Astrocyte (in vitro differentiated cells and primary cell): Measurements from ENCODE around the gene RCOR1. TPM values are rescaled to one million over a fixed set of nuclear protein-coding genes. Genes with fewer than 3 reads are reported as not detected.

Source experiments
- DNase-seq: peaks from one replicate; pipeline ENCODE4 v3.0.0-alpha.2; 2010; ENCODE audit warnings: low read depth
- FAIRE-seq: peaks from 2 replicates; lab custom pipeline; 2011; peaks lifted over from hg19 to GRCh38; lab: Jason Lieb, UNC
- H2AFZ ChIP-seq: 2 replicates; pipeline ENCODE4 v1.6.0; 2012; ENCODE audit warnings: low read depth, low read length, inconsistent platforms
- H3K27ac ChIP-seq: 2 replicates; pipeline ENCODE4 v1.5.1; 2011; ENCODE audit warnings: low read depth, low read length, inconsistent platforms
- H3K27me3 ChIP-seq: 2 replicates; pipeline ENCODE4 v1.6.0; 2011; ENCODE audit warnings: low read length, inconsistent platforms; ENCODE audit not compliant: insufficient read depth
- H3K36me3 ChIP-seq: 2 replicates; pipeline ENCODE4 v1.5.1; 2011; ENCODE audit warnings: low read length, inconsistent platforms; ENCODE audit not compliant: insufficient read depth
- H3K4me1 ChIP-seq: 2 replicates; pipeline ENCODE4 v1.5.1; 2011; ENCODE audit warnings: low read length, inconsistent platforms; ENCODE audit not compliant: insufficient read depth
- H3K4me2 ChIP-seq: 2 replicates; pipeline ENCODE4 v1.6.0; 2012; ENCODE audit warnings: low read length, inconsistent platforms
- H3K4me3 ChIP-seq: 2 replicates; pipeline ENCODE4 v1.5.1; 2011; ENCODE audit warnings: low read depth, mild to moderate bottlenecking, low read length, inconsistent platforms; ENCODE audit not compliant: insufficient read depth
- H3K79me2 ChIP-seq: 2 replicates; pipeline ENCODE4 v1.6.0; 2012; ENCODE audit warnings: mild to moderate bottlenecking, low read length, inconsistent platforms; ENCODE audit not compliant: insufficient read depth
- H3K9ac ChIP-seq: 2 replicates; pipeline ENCODE4 v1.6.0; 2012; ENCODE audit warnings: mild to moderate bottlenecking, low read length, inconsistent platforms
- H3K9me3 ChIP-seq: 2 replicates; pipeline ENCODE4 v1.5.1; 2012; ENCODE audit warnings: low read depth, mild to moderate bottlenecking, low read length, inconsistent platforms; ENCODE audit not compliant: insufficient read depth
- H4K20me1 ChIP-seq: 2 replicates; pipeline ENCODE4 v1.6.0; 2012; ENCODE audit warnings: low read length, inconsistent platforms; ENCODE audit not compliant: insufficient read depth
- H3K27ac Mint-ChIP-seq: one replicate; pipeline ENCODE4 v1.8.0; 2021; ENCODE audit warnings: mild to moderate bottlenecking, mixed read lengths; ENCODE audit not compliant: unreplicated experiment
- H3K27me3 Mint-ChIP-seq: one replicate; pipeline ENCODE4 v1.8.0; 2021; ENCODE audit warnings: low read depth, mixed read lengths; ENCODE audit not compliant: unreplicated experiment
- H3K36me3 Mint-ChIP-seq: one replicate; pipeline ENCODE4 v1.8.0; 2021; ENCODE audit warnings: low read depth, mixed read lengths; ENCODE audit not compliant: unreplicated experiment
- H3K4me1 Mint-ChIP-seq: one replicate; pipeline ENCODE4 v1.8.0; 2021; ENCODE audit warnings: low read depth, mixed read lengths; ENCODE audit not compliant: unreplicated experiment
- H3K4me3 Mint-ChIP-seq: one replicate; pipeline ENCODE4 v1.8.0; 2021; ENCODE audit warnings: mild to moderate bottlenecking, moderate library complexity, mixed read lengths; ENCODE audit not compliant: unreplicated experiment
- H3K9me3 Mint-ChIP-seq: one replicate; pipeline ENCODE4 v1.8.0; 2021; ENCODE audit warnings: mild to moderate bottlenecking, mixed read lengths; ENCODE audit not compliant: unreplicated experiment
- EZH2 ChIP-seq: IDR thresholded peaks from 2 replicates; pipeline ENCODE4 v1.6.1; 2012; ENCODE audit warnings: mild to moderate bottlenecking, low read length, inconsistent platforms; ENCODE audit not compliant: insufficient read depth
- total RNA-seq: library from RNA; stranded (reverse); gene quantifications from 2 replicates; pipeline ENCODE4 v1.2.1, GENCODE V29; 2021
- TF ChIP-seq, protein P1 (sequence below): IDR thresholded peaks from 2 replicates; pipeline ENCODE4 v1.5.1; 2011; ENCODE audit warnings: low read depth, mild to moderate bottlenecking, inconsistent platforms, low read length, moderate library complexity; ENCODE audit not compliant: insufficient read depth

RCOR1 gene
- total RNA-seq, 1 donor from 2014 or later = 31.0 TPM

GRCh38 chr14:102779574-102780315 is 187.3 kb downstream of the RCOR1 start:
- peaks cover 66% of the 10 kb centered on the region for H3K79me2 ChIP-seq
- peak overlapping the region; percentile 54 for H3K4me3 Mint-ChIP-seq
- peaks cover 63% of the 10 kb centered on the region for H4K20me1 ChIP-seq
- no peaks in the 10 kb centered on the region for H3K36me3 ChIP-seq
- no peaks in the 10 kb centered on the region for H3K9me3 ChIP-seq
- no peak for DNase-seq
- H3K9me3 Mint-ChIP-seq = no peaks in the 10 kb centered on the region
- peak overlapping the region; percentile 48 for H3K27ac Mint-ChIP-seq
- H3K4me1 Mint-ChIP-seq = peaks cover 19% of the 10 kb centered on the region
- no peak overlapping the region for H3K4me3 ChIP-seq
- no peak overlapping the region for H3K27ac ChIP-seq
- no peak for TF ChIP-seq EZH2
- TF ChIP-seq, protein P1, sequence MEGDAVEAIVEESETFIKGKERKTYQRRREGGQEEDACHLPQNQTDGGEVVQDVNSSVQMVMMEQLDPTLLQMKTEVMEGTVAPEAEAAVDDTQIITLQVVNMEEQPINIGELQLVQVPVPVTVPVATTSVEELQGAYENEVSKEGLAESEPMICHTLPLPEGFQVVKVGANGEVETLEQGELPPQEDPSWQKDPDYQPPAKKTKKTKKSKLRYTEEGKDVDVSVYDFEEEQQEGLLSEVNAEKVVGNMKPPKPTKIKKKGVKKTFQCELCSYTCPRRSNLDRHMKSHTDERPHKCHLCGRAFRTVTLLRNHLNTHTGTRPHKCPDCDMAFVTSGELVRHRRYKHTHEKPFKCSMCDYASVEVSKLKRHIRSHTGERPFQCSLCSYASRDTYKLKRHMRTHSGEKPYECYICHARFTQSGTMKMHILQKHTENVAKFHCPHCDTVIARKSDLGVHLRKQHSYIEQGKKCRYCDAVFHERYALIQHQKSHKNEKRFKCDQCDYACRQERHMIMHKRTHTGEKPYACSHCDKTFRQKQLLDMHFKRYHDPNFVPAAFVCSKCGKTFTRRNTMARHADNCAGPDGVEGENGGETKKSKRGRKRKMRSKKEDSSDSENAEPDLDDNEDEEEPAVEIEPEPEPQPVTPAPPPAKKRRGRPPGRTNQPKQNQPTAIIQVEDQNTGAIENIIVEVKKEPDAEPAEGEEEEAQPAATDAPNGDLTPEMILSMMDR = no peak
- no peaks in the 10 kb centered on the region for H3K27me3 ChIP-seq
- H3K36me3 Mint-ChIP-seq = no peaks in the 10 kb centered on the region
- H3K4me1 ChIP-seq = peaks cover 27% of the 10 kb centered on the region
- no peak overlapping the region for H2AFZ ChIP-seq
- FAIRE-seq = no peak
- H3K4me2 ChIP-seq = peak overlapping the region; percentile 94
- H3K27me3 Mint-ChIP-seq = no peaks in the 10 kb centered on the region
- H3K9ac ChIP-seq = no peak overlapping the region

Other genes with a start within 250 kb of the RCOR1 start
- gene CINP, start 229.8 kb upstream of the RCOR1 start, total RNA-seq = 34.9 and 37.8 TPM in 2 replicates
- gene TECPR2, start 229.7 kb upstream of the RCOR1 start, total RNA-seq = 19.9 and 23.1 TPM in 2 replicates
- 7.9 and 9.4 TPM in 2 replicates for gene ANKRD9, start 82.9 kb upstream of the RCOR1 start, total RNA-seq
- 25.3 and 25.9 TPM in 2 replicates for gene TRAF3, start 184.8 kb downstream of the RCOR1 start, total RNA-seq